ENCODE results near the gene FAM50A. TPM values are rescaled to one million over a fixed set of nuclear protein-coding genes. Genes with fewer than 3 reads are reported as not detected.
"Not testable (repeated sequence)": the region's sequence is repeated elsewhere in the genome, so short reads cannot be mapped to it uniquely, and the experiment has no call there.

The FAM50A gene
- total RNA-seq, 1 donor from 2014 or later: 77.5 TPM

DNA sequence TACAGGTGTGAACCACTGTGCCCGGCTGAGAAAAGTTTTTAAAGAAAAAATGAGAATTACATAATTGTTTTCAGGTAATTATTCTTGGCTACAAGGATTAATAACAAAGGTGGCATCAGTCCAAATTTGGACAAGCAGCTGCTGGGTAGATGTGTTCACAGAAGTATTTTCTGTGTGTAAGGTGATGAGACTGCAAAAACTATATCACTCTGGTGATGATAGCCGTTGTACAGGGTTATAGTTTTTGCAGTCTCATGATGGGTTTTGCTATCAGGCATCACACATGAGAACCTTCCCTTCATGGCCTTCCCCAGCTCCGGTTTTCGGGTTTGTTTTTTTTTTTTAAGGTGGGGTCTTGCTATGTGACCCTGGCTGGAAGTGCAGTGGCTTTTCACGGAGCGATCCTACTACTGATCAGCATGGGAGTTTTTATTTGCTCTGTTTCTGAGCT, 51.6 kb downstream of the FAM50A start:
- Histone ChIP-seq H3K27ac (no peak overlapping the region), H3K27me3 (ENCODE audit: low read depth) (no peaks in the 10 kb centered on the region), H3K9me3 (no peaks in the 10 kb centered on the region), H3K4me3 (no peak overlapping the region), H3K36me3 (no peaks in the 10 kb centered on the region), H3K4me1 (no peaks in the 10 kb centered on the region)
- TF ChIP-seq, protein P1, sequence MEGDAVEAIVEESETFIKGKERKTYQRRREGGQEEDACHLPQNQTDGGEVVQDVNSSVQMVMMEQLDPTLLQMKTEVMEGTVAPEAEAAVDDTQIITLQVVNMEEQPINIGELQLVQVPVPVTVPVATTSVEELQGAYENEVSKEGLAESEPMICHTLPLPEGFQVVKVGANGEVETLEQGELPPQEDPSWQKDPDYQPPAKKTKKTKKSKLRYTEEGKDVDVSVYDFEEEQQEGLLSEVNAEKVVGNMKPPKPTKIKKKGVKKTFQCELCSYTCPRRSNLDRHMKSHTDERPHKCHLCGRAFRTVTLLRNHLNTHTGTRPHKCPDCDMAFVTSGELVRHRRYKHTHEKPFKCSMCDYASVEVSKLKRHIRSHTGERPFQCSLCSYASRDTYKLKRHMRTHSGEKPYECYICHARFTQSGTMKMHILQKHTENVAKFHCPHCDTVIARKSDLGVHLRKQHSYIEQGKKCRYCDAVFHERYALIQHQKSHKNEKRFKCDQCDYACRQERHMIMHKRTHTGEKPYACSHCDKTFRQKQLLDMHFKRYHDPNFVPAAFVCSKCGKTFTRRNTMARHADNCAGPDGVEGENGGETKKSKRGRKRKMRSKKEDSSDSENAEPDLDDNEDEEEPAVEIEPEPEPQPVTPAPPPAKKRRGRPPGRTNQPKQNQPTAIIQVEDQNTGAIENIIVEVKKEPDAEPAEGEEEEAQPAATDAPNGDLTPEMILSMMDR (IDR thresholded peaks at IDR 0.05): no peak
- ATAC-seq (no peak), DNase-seq (no peak)
- intact Hi-C loops (cut with DNase I): no loop called here

DNA sequence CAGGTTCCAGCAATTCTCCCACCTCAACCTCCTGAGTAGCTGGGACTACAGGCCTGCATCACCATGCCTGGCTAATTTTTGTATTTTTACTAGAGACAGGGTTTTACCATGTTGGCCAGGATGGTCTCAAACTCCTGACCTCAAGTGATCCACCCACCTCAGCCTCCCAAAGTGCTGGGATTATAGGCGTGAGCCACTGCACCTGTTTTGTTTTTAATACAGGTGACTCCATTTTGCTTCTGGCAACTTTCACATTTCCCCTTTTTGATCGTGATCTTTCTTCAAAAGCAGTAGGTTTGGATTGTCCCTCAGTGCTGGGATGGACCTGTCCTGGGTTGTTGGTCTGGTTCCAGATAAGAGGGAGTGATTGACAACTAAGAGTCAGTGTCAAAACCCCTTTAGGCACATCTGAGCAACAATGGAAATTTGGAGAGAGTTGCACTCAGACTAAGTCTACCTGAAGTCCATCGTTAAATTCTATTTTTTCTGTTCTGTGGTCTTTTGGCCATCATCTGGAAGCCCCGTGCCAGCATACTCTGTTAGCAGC, 52.7 kb downstream of the FAM50A start:
- DNase-seq; H3K27ac ChIP-seq; H3K9me3 ChIP-seq; H3K27me3 ChIP-seq (ENCODE audit: low read depth); H3K4me3 ChIP-seq; ATAC-seq; H3K36me3 ChIP-seq; H3K4me1 ChIP-seq; intact Hi-C loops (cut with DNase I): not testable (repeated sequence)

Small RNA genes lying within 50 kb of the gene (microRNA-seq; reads per million reads assigned to microRNA genes)
- not detected for gene MIR6858 (ENCODE audit: borderline number of aligned reads)

Other genes with a start within 250 kb of the FAM50A start
- not detected for gene OPN1MW2, start 224.4 kb upstream of the FAM50A start, total RNA-seq
- gene OPN1MW3, start 186.6 kb upstream of the FAM50A start, total RNA-seq: not detected
- gene TEX28, start 149.0 kb upstream of the FAM50A start, total RNA-seq: not detected
- gene TKTL1, start 148.3 kb upstream of the FAM50A start, total RNA-seq: not detected
- 1,080 TPM for gene FLNA, start 69.5 kb upstream of the FAM50A start, total RNA-seq
- 50.9 TPM for gene EMD, start 64.8 kb upstream of the FAM50A start, total RNA-seq
- 2,678 TPM for gene RPL10, start 45.8 kb upstream of the FAM50A start, total RNA-seq
- gene DNASE1L1, start 34.9 kb upstream of the FAM50A start, total RNA-seq: 36.1 TPM
- 47.8 TPM for gene TAFAZZIN, start 32.6 kb upstream of the FAM50A start, total RNA-seq
- 235 TPM for gene ATP6AP1, start 15.5 kb upstream of the FAM50A start, total RNA-seq
- 111 TPM for gene GDI1, start 7.0 kb upstream of the FAM50A start, total RNA-seq
- gene PLXNA3, start 14.1 kb downstream of the FAM50A start, total RNA-seq: 49.0 TPM
- gene LAGE3, start 35.1 kb downstream of the FAM50A start, total RNA-seq: 20.4 TPM
- 34.0 TPM for gene UBL4A, start 42.5 kb downstream of the FAM50A start, total RNA-seq
- gene SLC10A3, start 46.5 kb downstream of the FAM50A start, total RNA-seq: 20.2 TPM
- gene FAM3A, start 72.1 kb downstream of the FAM50A start, total RNA-seq: 39.7 TPM
- gene G6PD, start 102.7 kb downstream of the FAM50A start, total RNA-seq: 80.2 TPM
- 31.4 TPM for gene IKBKG, start 103.5 kb downstream of the FAM50A start, total RNA-seq
- not detected for gene CTAG1A, start 141.0 kb downstream of the FAM50A start, total RNA-seq
- not detected for gene CTAG1B, start 175.1 kb downstream of the FAM50A start, total RNA-seq
- gene CTAG2, start 209.4 kb downstream of the FAM50A start, total RNA-seq: not detected

All from lower lobe of right lung (tissue), 2 donors.